Activated CD4-positive, alpha-beta T cell treated with anti-CD3 and anti-CD28 coated beads for 36 hours (primary cell): ENCODE results near the gene TDP2. TPM values are rescaled to one million over a fixed set of nuclear protein-coding genes. Genes with fewer than 3 reads are reported as not detected.
"Not testable (repeated sequence)": the region's sequence is repeated elsewhere in the genome, so short reads cannot be mapped to it uniquely, and the experiment has no call there.

Experiments used
- ATAC-seq: fragments of 200-7000 bp; cut with Tn5 transposase; one replicate; pipeline ENCODE4 v1.10.0; 2021; ENCODE audit warnings: mild to moderate bottlenecking, moderate library complexity
- CTCF ChIA-PET: fragments of 350-600 bp; sonication (Branson Sonifier 250); formaldehyde crosslinking; loops from one replicate; lab custom pipeline; 2021; ENCODE audit warnings: antibody characterized with exemption; lab: Charles Lee
- POLR2A ChIA-PET: fragments of 350-600 bp; sonication (Branson Sonifier 250); formaldehyde crosslinking; loops from one replicate; lab custom pipeline; 2021; ENCODE audit warnings: antibody characterized with exemption, inconsistent platforms; lab: Charles Lee
- DNase-seq: peaks from one replicate; pipeline ENCODE4 v3.0.0-alpha.2; 2020
- H3K27ac Mint-ChIP-seq: one replicate; pipeline ENCODE4 v1.8.0; 2021; ENCODE audit warnings: mixed read lengths
- H3K27me3 Mint-ChIP-seq: one replicate; pipeline ENCODE4 v1.8.0; 2021; ENCODE audit warnings: mixed read lengths
- H3K36me3 Mint-ChIP-seq: one replicate; pipeline ENCODE4 v1.8.0; 2021; ENCODE audit warnings: low read depth, mixed read lengths
- H3K4me1 Mint-ChIP-seq: one replicate; pipeline ENCODE4 v1.8.0; 2021; ENCODE audit warnings: mixed read lengths
- H3K4me3 Mint-ChIP-seq: one replicate; pipeline ENCODE4 v1.8.0; 2021; ENCODE audit warnings: mild to moderate bottlenecking, moderate library complexity, mixed read lengths
- H3K9me3 Mint-ChIP-seq: one replicate; pipeline ENCODE4 v1.8.0; 2021; ENCODE audit warnings: low read depth, mixed read lengths
- intact Hi-C, 2 experiments: fragments of 100-400 bp; cut with DNase I in 1 of 2; cut with micrococcal nuclease in 1 of 2; formaldehyde crosslinking; loops; one replicate each; pipeline versions ENCODE4 v1.14.2 to v1.15.1; 2022 to 2024; cut with DNase I, micrococcal nuclease
- total RNA-seq, 2 experiments: library from RNA; stranded (reverse); gene quantifications; one replicate each; pipeline ENCODE4 v1.2.3, GENCODE V29; 2021

Gene TDP2
- total RNA-seq, 2 experiments from 2014 or later, result 41.4 to 45.4 TPM

DNA sequence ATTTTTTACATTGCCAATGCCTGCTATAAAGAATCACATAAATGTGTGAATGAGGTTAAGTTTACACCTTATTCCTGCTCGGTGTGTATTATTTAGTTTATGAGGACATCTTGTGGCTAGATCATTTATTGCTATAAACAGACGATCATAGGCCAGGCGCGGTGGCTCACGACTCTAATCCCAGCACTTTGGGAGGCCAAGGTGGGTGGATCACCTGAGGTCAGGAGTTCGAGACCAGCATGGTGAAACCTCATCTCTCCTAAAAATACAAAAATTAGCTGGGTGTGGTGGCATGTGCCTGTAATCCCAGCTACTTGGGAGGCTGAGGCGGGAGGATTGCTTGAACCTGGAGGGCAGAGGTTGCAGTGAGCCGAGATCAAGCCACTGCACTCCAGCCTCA is 28.9 kb upstream of the TDP2 start:
- Mint-ChIP-seq H3K27ac (peak overlapping the region; percentile 49), H3K4me1 (peaks cover 62% of the 10 kb centered on the region), H3K36me3 (peaks cover 15% of the 10 kb centered on the region)
- CTCF ChIA-PET, result interaction anchor here (0.6 to 8.1 kb wide), 7 partner anchors 13 to 308 kb away, joined by 3 to 79 read pairs (median 3); partner anchors contain the start of gene KIAA0319
- H3K9me3 Mint-ChIP-seq, H3K4me3 Mint-ChIP-seq, H3K27me3 Mint-ChIP-seq, POLR2A ChIA-PET: not testable (repeated sequence)
- ATAC-seq (peak; percentile 51), DNase-seq (peak; percentile 54)
- intact Hi-C loops, result loop anchor here (1.0 to 10.0 kb wide), 8 partner anchors 48 to 413 kb away; partner anchors contain the start of genes KIAA0319 (in 1 of the 2) and MRS2 (in 1 of the 2)

DNA sequence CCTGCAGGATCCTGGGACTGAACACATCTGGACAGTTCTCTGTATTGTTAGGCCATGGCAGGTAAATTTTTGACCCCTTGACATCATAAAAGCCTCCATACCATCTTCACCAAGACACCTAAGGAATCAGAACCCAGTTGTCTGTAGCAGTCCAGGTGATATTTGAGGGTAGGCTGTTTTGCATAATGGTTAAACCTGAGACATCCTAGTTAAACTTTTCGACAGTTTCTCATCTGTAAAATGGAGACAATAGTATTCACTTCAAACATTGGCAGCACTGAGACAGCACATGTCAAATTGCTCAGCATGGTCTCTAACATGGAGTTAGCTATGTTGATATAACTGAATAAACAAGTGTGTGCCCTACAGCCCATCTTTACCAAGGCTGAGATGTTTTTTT is 27.5 kb upstream of the TDP2 start:
- intact Hi-C loops, result loop anchor here in 1 of 2 experiments (10.0 kb wide), 2 partner anchors 169 to 289 kb away; partner anchors contain the start of gene MRS2

DNA sequence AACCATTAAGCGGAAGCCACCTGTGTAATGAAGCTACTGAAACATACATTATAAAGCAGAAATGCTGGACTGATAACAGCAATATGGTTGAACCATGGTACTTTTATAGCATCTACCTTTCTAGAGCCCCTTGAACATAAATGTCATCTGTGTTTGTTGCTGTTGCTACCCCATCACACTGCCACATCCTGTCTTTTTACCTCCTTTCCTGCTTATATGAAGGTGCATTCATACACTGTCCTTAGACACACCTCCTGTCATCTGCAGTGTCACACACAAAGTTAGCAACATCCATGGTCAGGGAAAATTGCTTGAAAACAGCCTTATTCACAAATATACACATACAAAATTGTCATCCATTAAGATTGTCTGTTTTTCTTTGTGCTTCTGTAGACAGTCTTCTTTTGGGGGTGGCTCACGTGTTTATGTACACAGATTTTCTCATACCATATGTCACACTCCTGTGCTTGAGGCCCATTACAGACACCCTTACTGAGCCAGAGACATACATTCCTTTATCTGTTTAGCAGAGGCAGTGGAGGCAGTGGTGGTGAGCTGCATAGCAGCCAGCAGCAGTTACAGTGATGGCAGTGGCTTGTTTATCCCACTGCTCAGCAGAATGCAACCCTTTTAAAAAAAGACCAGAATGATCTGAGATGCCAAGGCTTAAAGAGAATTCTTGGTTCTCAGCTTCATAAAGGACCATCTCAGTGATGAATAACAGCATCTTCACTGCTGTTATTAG is 26.3 kb upstream of the TDP2 start:
- intact Hi-C loops, result loop anchor here in 1 of 2 experiments (10.0 kb wide), 2 partner anchors 168 to 288 kb away; partner anchors contain the start of gene MRS2
- Mint-ChIP-seq H3K27ac (peak overlapping the region; percentile 53), H3K9me3 (no peaks in the 10 kb centered on the region), H3K4me1 (peaks cover 42% of the 10 kb centered on the region), H3K36me3 (peaks cover 8% of the 10 kb centered on the region), H3K27me3 (no peaks in the 10 kb centered on the region), H3K4me3 (no peak overlapping the region)
- ChIA-PET CTCF (interaction anchor here (1.0 to 8.1 kb wide), 2 partner anchors 109 to 170 kb away, joined by 3 to 79 read pairs; no protein-coding TSS in a partner anchor), POLR2A (no interaction called here)
- DNase-seq, result no peak
- no peak for ATAC-seq

More for the DNA sequence above, 27.5 kb upstream of the TDP2 start:
- ChIA-PET POLR2A (no interaction called here), CTCF (interaction anchor here (1.0 to 8.1 kb wide), 3 partner anchors 111 to 411 kb away, joined by 4 to 79 read pairs (median 4); no protein-coding TSS in a partner anchor)
- Mint-ChIP-seq H3K4me1 (peaks cover 51% of the 10 kb centered on the region), H3K27me3 (no peaks in the 10 kb centered on the region), H3K36me3 (peaks cover 13% of the 10 kb centered on the region), H3K9me3 (no peaks in the 10 kb centered on the region), H3K27ac (no peak overlapping the region), H3K4me3 (no peak overlapping the region)
- ATAC-seq, result no peak
- no peak for DNase-seq

DNA sequence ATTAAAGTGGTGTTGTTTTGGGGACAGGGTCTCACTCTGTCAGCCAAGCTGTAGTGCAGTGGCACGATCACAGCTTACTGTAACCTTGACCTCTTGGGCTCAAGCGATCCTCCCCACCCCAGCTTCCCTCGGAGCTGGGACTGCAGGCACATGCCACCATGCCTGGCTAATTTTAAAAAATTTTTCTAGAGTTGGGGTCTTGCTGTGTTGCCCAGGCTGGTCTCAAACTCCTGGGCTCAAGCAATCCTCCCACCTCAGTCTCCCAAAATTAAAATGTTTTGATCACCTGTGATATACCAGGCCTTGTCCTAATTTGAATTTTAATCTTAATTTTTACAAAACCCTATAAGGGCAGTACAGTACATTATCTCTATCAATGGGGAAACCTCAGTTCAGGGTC is 25.7 kb upstream of the TDP2 start:
- Mint-ChIP-seq H3K4me3 (no peak overlapping the region), H3K27me3 (no peaks in the 10 kb centered on the region), H3K4me1 (peaks cover 39% of the 10 kb centered on the region), H3K27ac (no peak overlapping the region), H3K36me3 (peaks cover 8% of the 10 kb centered on the region), H3K9me3 (no peaks in the 10 kb centered on the region)
- DNase-seq (no peak), ATAC-seq (no peak)
- ChIA-PET CTCF (interaction anchor here (0.8 to 8.1 kb wide), 3 partner anchors 109 to 292 kb away, joined by 3 to 79 read pairs (median 3); no protein-coding TSS in a partner anchor), POLR2A (no interaction called here)
- intact Hi-C loops, result loop anchor here in 1 of 2 experiments (10.0 kb wide), 2 partner anchors 168 to 288 kb away; partner anchors contain the start of gene MRS2

DNA sequence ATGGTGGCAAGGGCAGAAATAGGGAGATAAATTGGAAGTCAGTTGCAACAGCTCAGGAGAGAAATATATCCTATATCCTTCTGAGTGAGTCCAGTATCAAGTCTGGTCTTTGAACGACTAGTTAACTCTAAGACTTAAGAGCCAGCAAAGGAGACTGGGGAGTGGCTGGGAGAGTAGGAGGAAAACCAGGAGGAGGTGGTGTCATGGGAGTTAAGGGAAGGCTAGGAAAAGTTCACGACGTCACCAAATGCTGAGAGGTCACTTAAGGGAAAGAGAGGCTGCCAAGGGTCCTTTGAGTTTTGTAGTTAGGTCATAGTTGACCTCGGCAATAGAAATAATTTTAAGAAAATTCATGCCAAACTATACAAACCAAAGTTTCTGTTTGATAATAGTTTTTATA is 25.3 kb upstream of the TDP2 start:
- ChIA-PET CTCF (interaction anchor here (0.8 to 8.1 kb wide), 3 partner anchors 108 to 292 kb away, joined by 3 to 79 read pairs (median 3); no protein-coding TSS in a partner anchor), POLR2A (no interaction called here)
- intact Hi-C loops, result loop anchor here in 1 of 2 experiments (10.0 kb wide), 2 partner anchors 167 to 287 kb away; partner anchors contain the start of gene MRS2
- Mint-ChIP-seq H3K27ac (peak overlapping the region; percentile 82), H3K4me3 (no peak overlapping the region), H3K27me3 (no peaks in the 10 kb centered on the region), H3K36me3 (peaks cover 11% of the 10 kb centered on the region), H3K4me1 (peaks cover 39% of the 10 kb centered on the region), H3K9me3 (no peaks in the 10 kb centered on the region)
- ATAC-seq (no peak), DNase-seq (no peak)

DNA sequence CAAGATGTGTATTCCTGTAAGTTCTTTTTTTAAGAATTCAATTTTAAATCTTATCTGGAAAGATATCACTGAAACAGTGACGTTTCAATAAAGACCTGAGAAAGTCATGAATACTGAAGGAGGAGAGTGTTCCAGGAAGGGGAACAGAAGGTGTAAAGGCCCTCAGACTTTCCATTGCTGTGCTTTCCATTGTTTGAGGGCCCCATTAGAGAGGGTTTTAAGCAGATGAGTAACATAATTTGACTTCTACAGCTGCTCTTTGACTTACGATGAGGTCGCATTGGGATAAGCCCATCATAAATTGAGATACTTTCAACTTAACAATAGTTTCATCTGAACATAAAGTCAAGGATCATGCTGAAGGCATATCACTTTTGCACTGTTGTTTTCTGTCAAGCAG is 24.9 kb upstream of the TDP2 start:
- H3K4me3 Mint-ChIP-seq, result no peak overlapping the region
- intact Hi-C loops, result loop anchor here in 1 of 2 experiments (10.0 kb wide), 2 partner anchors 167 to 287 kb away; partner anchors contain the start of gene MRS2
- no peak for DNase-seq
- ChIA-PET CTCF (interaction anchor here (1.0 to 8.1 kb wide), 2 partner anchors 108 to 168 kb away, joined by 3 to 79 read pairs; no protein-coding TSS in a partner anchor), POLR2A (no interaction called here)
- peaks cover 11% of the 10 kb centered on the region for H3K36me3 Mint-ChIP-seq
- no peaks in the 10 kb centered on the region for H3K9me3 Mint-ChIP-seq
- H3K27me3 Mint-ChIP-seq, result no peaks in the 10 kb centered on the region
- H3K27ac Mint-ChIP-seq, result peak overlapping the region; percentile 82
- H3K4me1 Mint-ChIP-seq, result peaks cover 39% of the 10 kb centered on the region
- ATAC-seq, result peak; percentile 28

DNA sequence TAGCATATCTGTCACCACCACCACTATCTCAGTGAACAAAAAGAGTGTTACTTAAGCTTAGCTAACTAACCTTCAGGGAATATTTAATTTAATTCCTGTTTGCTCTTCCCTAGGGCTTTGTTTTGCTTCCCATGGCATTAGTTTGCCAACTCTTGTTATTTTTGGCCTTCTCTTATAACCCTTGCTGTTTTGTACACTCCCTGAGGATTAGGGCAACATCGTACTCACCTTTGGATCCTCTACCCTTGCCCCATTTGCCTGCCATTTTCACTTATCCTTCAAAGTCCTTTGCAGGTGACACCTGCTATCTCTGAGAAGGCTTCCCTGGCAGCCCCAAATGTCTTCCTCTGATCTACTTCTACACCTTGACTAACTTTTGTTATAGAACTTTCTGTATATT is 23.9 kb upstream of the TDP2 start:
- peaks cover 11% of the 10 kb centered on the region for H3K36me3 Mint-ChIP-seq
- POLR2A ChIA-PET, result no interaction called here
- H3K4me1 Mint-ChIP-seq, result peaks cover 29% of the 10 kb centered on the region
- ATAC-seq (no peak), DNase-seq (no peak)
- peak overlapping the region; percentile 82 for H3K27ac Mint-ChIP-seq
- CTCF ChIA-PET, result interaction anchor here (1.2 kb wide), 1 partner anchor 107 kb away, joined by 5 read pairs; no protein-coding TSS in a partner anchor
- H3K4me3 Mint-ChIP-seq, result no peak overlapping the region
- intact Hi-C loops, result loop anchor here in 1 of 2 experiments (10.0 kb wide), 2 partner anchors 166 to 286 kb away; partner anchors contain the start of gene MRS2
- no peaks in the 10 kb centered on the region for H3K9me3 Mint-ChIP-seq
- H3K27me3 Mint-ChIP-seq, result no peaks in the 10 kb centered on the region

DNA sequence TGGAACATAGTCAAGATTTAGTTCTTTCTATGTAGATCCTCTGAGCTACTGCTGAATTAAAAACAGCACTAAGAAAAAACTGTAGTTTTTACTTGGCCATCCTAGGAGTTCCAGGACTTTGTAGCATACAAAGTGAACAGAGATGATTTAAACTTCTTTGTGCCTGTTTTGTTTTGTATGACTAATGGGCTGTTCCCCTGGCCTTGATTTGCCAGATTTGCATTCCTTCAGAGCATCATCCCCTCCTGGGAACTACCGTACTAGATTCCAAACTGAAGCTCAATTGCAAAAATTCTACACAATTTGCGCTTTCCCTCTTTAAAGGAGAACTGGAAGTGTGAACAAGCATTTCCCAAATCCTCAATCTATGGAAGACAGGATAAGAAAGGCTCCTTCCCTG is 23.3 kb upstream of the TDP2 start:
- Mint-ChIP-seq H3K9me3 (no peaks in the 10 kb centered on the region), H3K4me3 (no peak overlapping the region), H3K27ac (no peak overlapping the region), H3K4me1 (peaks cover 26% of the 10 kb centered on the region), H3K36me3 (peaks cover 11% of the 10 kb centered on the region), H3K27me3 (no peaks in the 10 kb centered on the region)
- intact Hi-C loops, result loop anchor here in 1 of 2 experiments (10.0 kb wide), 2 partner anchors 165 to 285 kb away; partner anchors contain the start of gene MRS2
- no peak for ATAC-seq
- CTCF ChIA-PET, result interaction anchor here (0.5 to 1.2 kb wide), 5 partner anchors 85 to 109 kb away, joined by 3 to 5 read pairs (median 4); no protein-coding TSS in a partner anchor
- POLR2A ChIA-PET, result no interaction called here
- no peak for DNase-seq

DNA sequence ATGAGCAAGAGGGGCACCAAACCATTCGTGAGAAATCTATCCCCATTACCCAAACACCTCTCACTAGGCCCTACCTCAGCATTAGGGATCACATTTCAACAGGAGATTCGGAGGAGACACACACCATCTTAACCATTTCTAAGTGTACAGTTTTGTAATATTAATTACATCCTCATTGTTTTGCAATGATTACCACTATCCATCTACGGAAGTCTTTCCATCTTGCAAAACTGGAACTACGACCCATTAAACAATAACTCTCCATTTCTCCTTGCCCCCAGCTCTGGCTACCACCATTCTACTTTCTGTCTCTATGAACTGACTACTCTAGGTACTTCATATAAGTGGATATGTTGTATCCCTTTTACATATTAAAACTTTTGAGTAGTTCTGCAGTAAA is 20.2 kb upstream of the TDP2 start:
- DNase-seq (no peak), ATAC-seq (no peak)
- no peaks in the 10 kb centered on the region for H3K27me3 Mint-ChIP-seq
- H3K27ac Mint-ChIP-seq, result no peak overlapping the region
- intact Hi-C loops, result no loop called here
- ChIA-PET CTCF (interaction anchor here (0.6 to 0.8 kb wide), 4 partner anchors 72 to 139 kb away, joined by 3 read pairs; no protein-coding TSS in a partner anchor), POLR2A (no interaction called here)
- peaks cover 17% of the 10 kb centered on the region for H3K4me1 Mint-ChIP-seq
- no peaks in the 10 kb centered on the region for H3K9me3 Mint-ChIP-seq
- no peak overlapping the region for H3K4me3 Mint-ChIP-seq
- H3K36me3 Mint-ChIP-seq, result peaks cover 11% of the 10 kb centered on the region

DNA sequence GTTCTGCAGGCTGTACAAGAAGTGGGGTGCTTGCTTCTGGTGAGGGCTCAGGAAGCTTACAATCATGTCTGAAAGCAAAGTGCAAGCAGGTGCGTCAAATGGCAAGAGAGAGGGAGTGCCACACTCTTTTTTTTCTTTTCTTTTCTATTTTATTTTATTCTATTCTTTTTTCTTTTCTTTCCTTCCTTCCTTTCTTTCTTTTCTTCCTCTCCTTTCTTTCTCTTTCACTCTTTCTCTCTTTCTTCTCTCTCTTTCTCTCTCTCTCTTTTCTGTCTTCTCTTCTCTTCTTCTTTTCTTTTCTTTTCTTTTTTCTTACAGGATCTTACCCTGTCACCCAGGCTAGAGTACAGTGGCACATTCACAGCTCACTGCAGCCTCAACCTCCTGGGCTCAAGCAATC is 19.7 kb upstream of the TDP2 start:
- DNase-seq, result no peak
- POLR2A ChIA-PET, result no interaction called here
- Mint-ChIP-seq H3K4me3 (no peak overlapping the region), H3K4me1 (peaks cover 12% of the 10 kb centered on the region), H3K36me3 (peaks cover 11% of the 10 kb centered on the region), H3K9me3 (no peaks in the 10 kb centered on the region), H3K27ac (no peak overlapping the region), H3K27me3 (no peaks in the 10 kb centered on the region)
- ATAC-seq, result no peak
- CTCF ChIA-PET, result interaction anchor here (0.6 to 0.8 kb wide), 3 partner anchors 95 to 139 kb away, joined by 3 read pairs; no protein-coding TSS in a partner anchor
- intact Hi-C loops, result no loop called here
